Heart left ventricle (tissue), 13 donors: Measurements from ENCODE around the gene RASSF1.

Experiments
- POLR2A ChIP-seq, 2 donors: fragments of 450-650 bp; IDR thresholded peaks; one replicate each; pipeline ENCODE4 v1.6.1; 2017; ENCODE audit warnings: antibody characterized with exemption in 2 of 2, mild to moderate bottlenecking in 2 of 2, moderate library complexity in 2 of 2
- TF ChIP-seq, protein P1 (sequence below), 12 donors: fragments of 200-600 bp; sonication (generic) in 4 of 12; IDR thresholded peaks; one replicate each; pipeline versions ENCODE4 v1.5.0 to v1.8.0; 2018 to 2022; ENCODE audit warnings: antibody characterized with exemption in 12 of 12, mild to moderate bottlenecking in 5 of 12
- donor health status: ischemic (EF 13 %, LVEDD 7.1; RV severe dilation, severe dysfunction).
- donor health status: DM: no; HTN: yes; CAD: no.
- donor health status: DM: no; HTN: no; CAD: no.
- donor health status: ischemic (EF 25% LVEDD 6.9; RV normal size, moderate dysfunction).
- donor health status: ischemic (EF 25% LVEDD 5.7; RV mildly dilated, moderate dysfunction).
- donor health status: ischemic (EF 35%, LVEDD 5.7; RV mildly dilated, moderate dysfunction).
- donor health status: nonischemic (EF 11% LVEDD 7.7; RV severe dilation, severe dysfunction).
- donor health status: DM: yes; HTN: yes; CAD: no.
- donor health status: PGD.
- donor health status: ischemic (EF 29% LVEDD 5.4; RV normal size, mild dysfunction).
- donor health status: nonischemic (EF 23%, LVEDD 6.1; RV moderate dilation, normal function).

DNA sequence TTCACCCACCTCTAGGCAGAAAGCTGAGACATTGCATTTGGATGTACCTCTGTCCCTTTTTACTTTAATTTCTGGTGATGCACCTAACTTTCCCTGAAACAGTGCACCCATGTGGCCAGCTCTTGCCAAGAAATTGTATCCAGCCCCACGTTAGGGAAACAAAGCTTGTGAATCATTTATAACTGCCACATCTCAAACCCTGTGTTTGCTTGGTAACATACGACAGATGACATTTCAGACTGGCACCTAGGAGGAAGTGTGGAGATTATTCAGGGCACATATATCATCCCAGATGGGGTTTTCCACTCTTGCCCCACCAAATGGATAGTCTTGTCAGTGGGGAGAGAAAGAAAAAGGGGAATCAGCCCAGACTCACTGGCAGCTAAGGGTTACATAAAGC is 12.1 kb upstream of the RASSF1 start:
- no peak for TF ChIP-seq POLR2A (IDR thresholded peaks at IDR 0.05)
- TF ChIP-seq, protein P1, sequence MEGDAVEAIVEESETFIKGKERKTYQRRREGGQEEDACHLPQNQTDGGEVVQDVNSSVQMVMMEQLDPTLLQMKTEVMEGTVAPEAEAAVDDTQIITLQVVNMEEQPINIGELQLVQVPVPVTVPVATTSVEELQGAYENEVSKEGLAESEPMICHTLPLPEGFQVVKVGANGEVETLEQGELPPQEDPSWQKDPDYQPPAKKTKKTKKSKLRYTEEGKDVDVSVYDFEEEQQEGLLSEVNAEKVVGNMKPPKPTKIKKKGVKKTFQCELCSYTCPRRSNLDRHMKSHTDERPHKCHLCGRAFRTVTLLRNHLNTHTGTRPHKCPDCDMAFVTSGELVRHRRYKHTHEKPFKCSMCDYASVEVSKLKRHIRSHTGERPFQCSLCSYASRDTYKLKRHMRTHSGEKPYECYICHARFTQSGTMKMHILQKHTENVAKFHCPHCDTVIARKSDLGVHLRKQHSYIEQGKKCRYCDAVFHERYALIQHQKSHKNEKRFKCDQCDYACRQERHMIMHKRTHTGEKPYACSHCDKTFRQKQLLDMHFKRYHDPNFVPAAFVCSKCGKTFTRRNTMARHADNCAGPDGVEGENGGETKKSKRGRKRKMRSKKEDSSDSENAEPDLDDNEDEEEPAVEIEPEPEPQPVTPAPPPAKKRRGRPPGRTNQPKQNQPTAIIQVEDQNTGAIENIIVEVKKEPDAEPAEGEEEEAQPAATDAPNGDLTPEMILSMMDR (IDR thresholded peaks at IDR 0.05), result peak in 1 of 12 donors; percentile 5
